HCT116 (cell line): ENCODE data around the gene PCBP3. TPM values are rescaled to one million over a fixed set of nuclear protein-coding genes. Genes with fewer than 3 reads are reported as not detected.

Source experiments
- ATAC-seq: fragments of 200-7000 bp; cut with Tn5 transposase; 2 replicates; pipeline ENCODE4 v1.9.1; 2020; ENCODE audit warnings: mild to moderate bottlenecking, moderate library complexity
- BruUV-seq: library from RNA; stranded (reverse); fragments of 400-500 nt; replicated peaks from 2 replicates; lab custom pipeline; 2021; lab: Mats Ljungman, UMichigan
- CTCF ChIA-PET: fragments of 300-600 bp; sonication (Branson Sonifier 250); formaldehyde crosslinking; loops from one replicate; lab custom pipeline; 2021; ENCODE audit warnings: antibody characterized with exemption; lab: Charles Lee
- POLR2A ChIA-PET: fragments of 300-600, 350-600 bp; sonication (Branson Sonifier 250); formaldehyde crosslinking; loops from one replicate; lab custom pipeline; 2021; ENCODE audit warnings: antibody characterized with exemption; lab: Charles Lee
- RAD21 ChIA-PET, 2 experiments: fragments of 300-600 bp; sonication (Branson Sonifier 250); formaldehyde crosslinking; loops; one replicate each; lab custom pipeline; 2023; ENCODE audit warnings: low total read pairs in 2 of 2; ENCODE audit not compliant: uncharacterized antibody in 2 of 2, unreplicated experiment in 2 of 2, low non-redundant PET in 1 of 2; lab: Charles Lee
- DNase-seq: peaks from one replicate; pipeline ENCODE4 v3.0.0-alpha.2; 2010; ENCODE audit warnings: low read depth, low spot score
- H2AFZ ChIP-seq: fragments of 200-600 bp; shearing (Covaris generic), sonication (generic); 2 replicates; pipeline ENCODE4 v1.6.1; 2017; ENCODE audit warnings: low read depth, mixed run types, mixed read lengths, antibody characterized with exemption, low read length; ENCODE audit not compliant: poor library complexity, severe bottlenecking
- H3K27ac ChIP-seq: 2 replicates; pipeline ENCODE4 v1.5.1; 2012; ENCODE audit warnings: low read depth, low read length
- H3K27me3 ChIP-seq: fragments of 200-600 bp; sonication (generic); 2 replicates; pipeline ENCODE4 v1.6.1; 2016; ENCODE audit warnings: mixed run types, low read length, mixed read lengths; ENCODE audit not compliant: insufficient read depth
- H3K36me3 ChIP-seq, 2 experiments: fragments of 200-500 bp in 1 of 2; fragments of 200-600 bp in 1 of 2; sonication (Bioruptor generic) in 1 of 2; sonication (generic) in 1 of 2; 2 replicates each; pipeline versions ENCODE4 v1.5.1 to v1.6.1; 2014 to 2016; ENCODE audit warnings: low read length in 2 of 2, inconsistent platforms in 1 of 2, mixed read lengths in 1 of 2, mixed run types in 1 of 2; ENCODE audit not compliant: insufficient read depth in 2 of 2, control insufficient read depth in 1 of 2
- H3K4me1 ChIP-seq, 2 experiments: fragments of 200-600 bp in 1 of 2; sonication (generic) in 1 of 2; 2 replicates each; pipeline versions ENCODE4 v1.5.1 to v1.6.1; 2012 to 2017; ENCODE audit warnings: low read length in 2 of 2, inconsistent platforms in 1 of 2, mild to moderate bottlenecking in 1 of 2, mixed read lengths in 1 of 2, mixed run types in 1 of 2, moderate library complexity in 1 of 2; ENCODE audit not compliant: insufficient read depth in 2 of 2, control insufficient read depth in 1 of 2
- H3K4me2 ChIP-seq: fragments of 200-600 bp; sonication (generic); 2 replicates; pipeline ENCODE4 v1.6.1; 2017; ENCODE audit warnings: mixed run types, low read length, mixed read lengths
- H3K4me3 ChIP-seq, 2 experiments: fragments of 200-600 bp in 1 of 2; sonication (generic) in 1 of 2; replicated peaks in 1 of 2; 2 replicates each; pipeline ENCODE4 v1.5.1; 2011 to 2016; ENCODE audit warnings: low read length in 2 of 2, control low read depth in 1 of 2, low read depth in 1 of 2, mild to moderate bottlenecking in 1 of 2, mixed read lengths in 1 of 2, mixed run types in 1 of 2
- H3K79me2 ChIP-seq: fragments of 200-600 bp; sonication (generic); 2 replicates; pipeline ENCODE4 v1.6.1; 2017; ENCODE audit warnings: mild to moderate bottlenecking, mixed run types, low read length, moderate library complexity, mixed read lengths; ENCODE audit not compliant: insufficient read depth
- H3K9ac ChIP-seq: fragments of 200-600 bp; sonication (generic); 2 replicates; pipeline ENCODE4 v1.6.1; 2016; ENCODE audit warnings: low read length, mixed read lengths
- H3K9me2 ChIP-seq: fragments of 200-600 bp; sonication (generic), shearing (Covaris generic); 2 replicates; pipeline ENCODE4 v1.6.1; 2017; ENCODE audit warnings: mixed run types, mild to moderate bottlenecking, moderate library complexity; ENCODE audit not compliant: insufficient read depth
- H3K9me3 ChIP-seq, 2 experiments: fragments of 200-500 bp in 1 of 2; fragments of 200-600 bp in 1 of 2; sonication (Bioruptor generic) in 1 of 2; sonication (generic) in 1 of 2; 2 replicates each; pipeline ENCODE4 v1.6.1; 2014 to 2017; ENCODE audit warnings: low read length in 2 of 2, mixed read lengths in 2 of 2, inconsistent platforms in 1 of 2, low read depth in 1 of 2, mild to moderate bottlenecking in 1 of 2, mixed run types in 1 of 2, moderate library complexity in 1 of 2; ENCODE audit not compliant: control insufficient read depth in 1 of 2, insufficient read depth in 1 of 2
- H4K20me1 ChIP-seq: fragments of 200-600 bp; sonication (generic), shearing (Covaris generic); 2 replicates; pipeline ENCODE4 v1.6.1; 2017; ENCODE audit warnings: mixed run types, mild to moderate bottlenecking, moderate library complexity; ENCODE audit not compliant: insufficient read depth
- CEBPB ChIP-seq: IDR thresholded peaks from 2 replicates; pipeline ENCODE4 v1.6.1; 2012; ENCODE audit warnings: low read depth
- ELF1 ChIP-seq: IDR thresholded peaks from 2 replicates; pipeline ENCODE4 v1.6.1; 2012; ENCODE audit warnings: low read depth, borderline replicate concordance
- POLR2AphosphoS5 ChIP-seq: IDR thresholded peaks from 2 replicates; pipeline ENCODE4 v1.6.1; 2011; ENCODE audit warnings: mild to moderate bottlenecking, low read depth, low read length, moderate library complexity
- RAD21 ChIP-seq: IDR thresholded peaks from 2 replicates; pipeline ENCODE4 v1.6.1; 2012; ENCODE audit warnings: low read depth, mild to moderate bottlenecking
- SIN3A ChIP-seq: IDR thresholded peaks from 2 replicates; pipeline ENCODE4 v1.6.1; 2012; ENCODE audit warnings: low read depth
- SP1 ChIP-seq: IDR thresholded peaks from 2 replicates; pipeline ENCODE4 v1.6.1; 2012; ENCODE audit warnings: low read depth
- YY1 ChIP-seq: IDR thresholded peaks from 2 replicates; pipeline ENCODE4 v1.6.1; 2011; ENCODE audit warnings: low read length, low read depth, moderate library complexity, mild to moderate bottlenecking; ENCODE audit not compliant: insufficient replicate concordance; ENCODE audit errors: extremely low read depth
- intact Hi-C: fragments of 100-400 bp; cut with micrococcal nuclease; formaldehyde crosslinking; loops from 2 replicates; pipeline ENCODE4 v1.10.0; 2022
- total RNA-seq: library from RNA; stranded (reverse); gene quantifications from one replicate; pipeline ENCODE4 v1.2.1, GENCODE V29; 2021; ENCODE audit not compliant: unreplicated experiment
- TF ChIP-seq, protein P1 (sequence below): IDR thresholded peaks from 2 replicates; pipeline ENCODE4 v1.6.1; 2012; ENCODE audit warnings: low read depth
- TF ChIP-seq, protein P2 (sequence below), 3 experiments: fragments of 200-600 bp in 1 of 3; sonication (generic) in 1 of 3; IDR thresholded peaks in 2 of 3; conservative IDR thresholded peaks in 1 of 3; 2 replicates each; pipeline ENCODE4 v1.5.1; 2012 to 2017; ENCODE audit warnings: low read depth in 2 of 3, low read length in 2 of 3, antibody characterized with exemption in 1 of 3, borderline replicate concordance in 1 of 3, control low read depth in 1 of 3, mild to moderate bottlenecking in 1 of 3, mixed read lengths in 1 of 3, mixed run types in 1 of 3, moderate library complexity in 1 of 3; ENCODE audit not compliant: insufficient read depth in 1 of 3

Gene PCBP3
- total RNA-seq, 1 experiment from 2014 or later: 3.1 TPM

GRCh38 chr21:45680215-45680614 is 36.7 kb downstream of the PCBP3 start:
- Histone ChIP-seq H3K27ac (no peak overlapping the region), H3K4me1 (no peaks in the 10 kb centered on the region), H3K79me2 (no peaks in the 10 kb centered on the region), H3K4me3 (no peak overlapping the region), H3K27me3 (peaks cover 13% of the 10 kb centered on the region), H3K4me2 (no peak overlapping the region), H2AFZ (no peak overlapping the region), H3K9ac (no peak overlapping the region), H3K9me2 (no peaks in the 10 kb centered on the region), H3K36me3 (no peaks in the 10 kb centered on the region), H4K20me1 (no peaks in the 10 kb centered on the region), H3K9me3 (no peaks in the 10 kb centered on the region)
- CTCF ChIA-PET: no interaction called here
- BruUV-seq: no TSS peak
- RAD21 ChIA-PET: no interaction called here
- TF ChIP-seq, protein P1, sequence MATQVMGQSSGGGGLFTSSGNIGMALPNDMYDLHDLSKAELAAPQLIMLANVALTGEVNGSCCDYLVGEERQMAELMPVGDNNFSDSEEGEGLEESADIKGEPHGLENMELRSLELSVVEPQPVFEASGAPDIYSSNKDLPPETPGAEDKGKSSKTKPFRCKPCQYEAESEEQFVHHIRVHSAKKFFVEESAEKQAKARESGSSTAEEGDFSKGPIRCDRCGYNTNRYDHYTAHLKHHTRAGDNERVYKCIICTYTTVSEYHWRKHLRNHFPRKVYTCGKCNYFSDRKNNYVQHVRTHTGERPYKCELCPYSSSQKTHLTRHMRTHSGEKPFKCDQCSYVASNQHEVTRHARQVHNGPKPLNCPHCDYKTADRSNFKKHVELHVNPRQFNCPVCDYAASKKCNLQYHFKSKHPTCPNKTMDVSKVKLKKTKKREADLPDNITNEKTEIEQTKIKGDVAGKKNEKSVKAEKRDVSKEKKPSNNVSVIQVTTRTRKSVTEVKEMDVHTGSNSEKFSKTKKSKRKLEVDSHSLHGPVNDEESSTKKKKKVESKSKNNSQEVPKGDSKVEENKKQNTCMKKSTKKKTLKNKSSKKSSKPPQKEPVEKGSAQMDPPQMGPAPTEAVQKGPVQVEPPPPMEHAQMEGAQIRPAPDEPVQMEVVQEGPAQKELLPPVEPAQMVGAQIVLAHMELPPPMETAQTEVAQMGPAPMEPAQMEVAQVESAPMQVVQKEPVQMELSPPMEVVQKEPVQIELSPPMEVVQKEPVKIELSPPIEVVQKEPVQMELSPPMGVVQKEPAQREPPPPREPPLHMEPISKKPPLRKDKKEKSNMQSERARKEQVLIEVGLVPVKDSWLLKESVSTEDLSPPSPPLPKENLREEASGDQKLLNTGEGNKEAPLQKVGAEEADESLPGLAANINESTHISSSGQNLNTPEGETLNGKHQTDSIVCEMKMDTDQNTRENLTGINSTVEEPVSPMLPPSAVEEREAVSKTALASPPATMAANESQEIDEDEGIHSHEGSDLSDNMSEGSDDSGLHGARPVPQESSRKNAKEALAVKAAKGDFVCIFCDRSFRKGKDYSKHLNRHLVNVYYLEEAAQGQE: no peak
- TF ChIP-seq POLR2AphosphoS5 (no peak), CEBPB (no peak), ELF1 (no peak), SIN3A (no peak), YY1 (no peak), RAD21 (no peak)
- DNase-seq (no peak), ATAC-seq (no peak)
- intact Hi-C loops: no loop called here
- POLR2A ChIA-PET: no interaction called here

- BruUV-seq: no TSS peak
- Histone ChIP-seq H3K4me2 (no peak overlapping the region), H3K9me3 (no peaks in the 10 kb centered on the region), H3K27ac (no peak overlapping the region), H3K27me3 (peaks cover 21% of the 10 kb centered on the region), H3K9ac (no peak overlapping the region), H4K20me1 (no peaks in the 10 kb centered on the region), H3K4me3 (no peak overlapping the region), H3K4me1 (no peaks in the 10 kb centered on the region), H3K9me2 (no peaks in the 10 kb centered on the region), H3K36me3 (no peaks in the 10 kb centered on the region), H3K79me2 (no peaks in the 10 kb centered on the region), H2AFZ (no peak overlapping the region)
- RAD21 ChIA-PET: no interaction called here
- DNase-seq: no peak
- no peak for ATAC-seq
- intact Hi-C loops: no loop called here
- CTCF ChIA-PET: no interaction called here
- POLR2A ChIA-PET: no interaction called here
- TF ChIP-seq, protein P2, sequence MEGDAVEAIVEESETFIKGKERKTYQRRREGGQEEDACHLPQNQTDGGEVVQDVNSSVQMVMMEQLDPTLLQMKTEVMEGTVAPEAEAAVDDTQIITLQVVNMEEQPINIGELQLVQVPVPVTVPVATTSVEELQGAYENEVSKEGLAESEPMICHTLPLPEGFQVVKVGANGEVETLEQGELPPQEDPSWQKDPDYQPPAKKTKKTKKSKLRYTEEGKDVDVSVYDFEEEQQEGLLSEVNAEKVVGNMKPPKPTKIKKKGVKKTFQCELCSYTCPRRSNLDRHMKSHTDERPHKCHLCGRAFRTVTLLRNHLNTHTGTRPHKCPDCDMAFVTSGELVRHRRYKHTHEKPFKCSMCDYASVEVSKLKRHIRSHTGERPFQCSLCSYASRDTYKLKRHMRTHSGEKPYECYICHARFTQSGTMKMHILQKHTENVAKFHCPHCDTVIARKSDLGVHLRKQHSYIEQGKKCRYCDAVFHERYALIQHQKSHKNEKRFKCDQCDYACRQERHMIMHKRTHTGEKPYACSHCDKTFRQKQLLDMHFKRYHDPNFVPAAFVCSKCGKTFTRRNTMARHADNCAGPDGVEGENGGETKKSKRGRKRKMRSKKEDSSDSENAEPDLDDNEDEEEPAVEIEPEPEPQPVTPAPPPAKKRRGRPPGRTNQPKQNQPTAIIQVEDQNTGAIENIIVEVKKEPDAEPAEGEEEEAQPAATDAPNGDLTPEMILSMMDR (IDR thresholded peaks at IDR 0.05 in 2 of 3, conservative IDR thresholded peaks at IDR 0.05 in 1 of 3; ENCODE audit: borderline replicate concordance in 1 of 3, insufficient read depth in 1 of 3, low read depth in 2 of 3, low read length in 2 of 3): no peak; a peak in 1 of 6 replicates
- TF ChIP-seq SP1 (no peak), RAD21 (peak; percentile 30; the same call in 1 of the 2 replicates)
These were observed 51.6 kb downstream of the PCBP3 start for GRCh38 chr21:45695086-45695485.
